Lung (tissue), 12 donors: ENCODE measurements around the gene LRP1. TPM values are rescaled to one million over a fixed set of nuclear protein-coding genes. Genes with fewer than 3 reads are reported as not detected.

ENCODE experiments used
- ATAC-seq: fragments of 200-7000 bp; cut with Tn5 transposase; one replicate; pipeline ENCODE4 v1.9.1; 2020; ENCODE audit warnings: moderate number of reproducible peaks; ENCODE audit not compliant: insufficient read depth, low FRiP score
- DNase-seq, 3 donors: peaks; one replicate each; pipeline ENCODE4 v3.0.0-alpha.2; 2013 to 2017
- H3K27ac ChIP-seq, 2 donors: one replicate each; pipeline ENCODE4 v1.5.1; 2013; ENCODE audit warnings: mild to moderate bottlenecking in 2 of 2, moderate library complexity in 2 of 2, control low read depth in 1 of 2, inconsistent platforms in 1 of 2, low read depth in 1 of 2, low read length in 1 of 2
- H3K27me3 ChIP-seq, 3 donors: one replicate each; pipeline ENCODE4 v1.5.1; 2013; ENCODE audit warnings: low read length in 2 of 3; ENCODE audit not compliant: control insufficient read depth in 3 of 3, insufficient read depth in 3 of 3
- H3K36me3 ChIP-seq, 4 donors: one replicate each; pipeline ENCODE4 v1.5.1; 2013; ENCODE audit warnings: low read length in 4 of 4, mild to moderate bottlenecking in 1 of 4, moderate library complexity in 1 of 4; ENCODE audit not compliant: control insufficient read depth in 4 of 4, insufficient read depth in 4 of 4
- H3K4me1 ChIP-seq, 5 donors: one replicate each; pipeline ENCODE4 v1.5.1; 2013; ENCODE audit warnings: low read length in 5 of 5, mild to moderate bottlenecking in 2 of 5, moderate library complexity in 1 of 5; ENCODE audit not compliant: control insufficient read depth in 5 of 5, insufficient read depth in 5 of 5
- H3K4me3 ChIP-seq: one replicate; pipeline ENCODE4 v1.5.1; 2013; ENCODE audit warnings: mild to moderate bottlenecking, control low read depth, moderate library complexity
- H3K9ac ChIP-seq, 2 donors: one replicate each; pipeline ENCODE4 v1.5.1; 2013; ENCODE audit warnings: low read length in 2 of 2, control low read depth in 1 of 2; ENCODE audit not compliant: insufficient read depth in 1 of 2
- H3K9me3 ChIP-seq, 4 donors: one replicate each; pipeline ENCODE4 v1.5.1; 2013; ENCODE audit warnings: low read length in 3 of 4, mild to moderate bottlenecking in 1 of 4, moderate library complexity in 1 of 4; ENCODE audit not compliant: control insufficient read depth in 4 of 4, insufficient read depth in 3 of 4
- WGBS, 2 donors: extraction: QIAGEN DNeasy Blood & Tissue Kit; methylation state at CpG; one replicate each; pipeline ENCODE4 v1.1.7; 2013; 5-methylcytosine and 5-hydroxymethylcytosine counted together
- polyA plus RNA-seq, 2 donors: library from polyadenylated mRNA; stranded (reverse); fragments of 200-250 nt; gene quantifications; one replicate each; pipeline ENCODE4 v1.2.1, GENCODE V29; 2013
- total RNA-seq, 2 donors: library from RNA; depleted of rRNA in 1 of 2; stranded (reverse); fragments of >200 nt in 1 of 2; gene quantifications; one replicate each; pipeline ENCODE4 v1.2.1, GENCODE V29; 2014 to 2021
- TF ChIP-seq, protein P1 (sequence below): IDR thresholded peaks from 2 replicates; pipeline ENCODE4 v1.5.1; 2012; ENCODE audit warnings: mild to moderate bottlenecking; ENCODE audit errors: control extremely low read depth, extremely low read depth
- donor health status: control.
- donor health status: control.
- donor health status: Bipolar disorder and iron deficiency.
- donor health status: healthy.
- donor health status: DM: yes; HTN: yes; CAD: no.

Gene LRP1
- total and polyA plus RNA-seq, 4 donors, result 52.6 to 338 (median 122) TPM

DNA sequence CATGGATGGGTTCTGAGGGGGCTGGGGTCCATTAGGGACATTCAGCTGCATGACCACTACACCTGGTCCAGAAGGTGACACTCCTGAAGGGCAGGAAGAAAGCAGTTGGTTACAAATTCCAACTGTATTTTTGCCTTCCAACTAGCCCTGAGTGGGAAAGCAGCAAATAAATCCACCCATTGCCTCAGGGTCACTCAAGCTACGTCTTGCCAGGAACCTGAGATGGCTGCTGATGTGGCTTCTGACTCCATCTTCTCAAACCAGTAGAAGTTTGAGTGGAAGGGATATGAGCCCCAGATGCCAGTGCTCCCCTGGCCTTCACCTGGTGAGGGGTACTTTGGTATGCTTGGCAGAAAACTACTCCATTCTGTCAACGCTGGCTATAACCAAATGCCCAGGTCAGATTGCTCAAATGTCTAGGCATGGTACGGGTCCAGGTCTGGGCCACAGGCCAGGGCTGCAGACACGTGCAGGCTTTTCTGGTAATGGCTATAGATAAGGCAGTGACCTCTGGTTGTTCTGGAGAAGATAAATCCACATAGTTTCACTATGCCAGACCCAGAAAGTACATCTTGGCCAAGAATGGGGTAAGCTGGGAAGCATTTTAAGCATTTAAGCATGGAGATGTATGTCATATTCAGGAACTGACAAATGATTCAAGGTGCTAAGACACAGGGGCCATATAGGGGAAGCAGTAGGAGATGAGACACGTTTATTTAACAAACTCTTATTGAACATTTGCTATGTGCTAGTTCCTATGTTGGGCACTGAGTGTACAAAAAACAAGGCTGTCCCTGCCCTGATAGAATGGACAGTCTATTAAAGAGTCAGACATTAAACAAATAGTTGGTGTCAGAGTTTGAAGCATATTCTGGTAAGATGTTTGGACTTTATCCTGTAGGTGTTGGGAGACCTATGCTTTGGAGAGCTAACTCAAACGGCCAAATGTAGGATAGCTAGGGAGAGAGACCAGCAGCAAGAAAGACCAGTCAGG lies 131.0 kb downstream of the LRP1 start:
- ATAC-seq, result no peak
- Histone ChIP-seq H3K36me3 (peaks cover 0 to 43% (median 34%) of the 10 kb centered on the region in 4 donors), H3K9me3 (no peaks in the 10 kb centered on the region), H3K27me3 (no peaks in the 10 kb centered on the region), H3K4me1 (peaks cover 0 to 11% (median 0%) of the 10 kb centered on the region in 5 donors), H3K27ac (peak overlapping the region in 1 of 2 donors; percentile 90), H3K9ac (no peak overlapping the region), H3K4me3 (no peak overlapping the region)
- no peak for DNase-seq
- 75 to 88% methylated on average over 6 of the region's 6 CpGs for WGBS, 2 donors
- TF ChIP-seq, protein P1, sequence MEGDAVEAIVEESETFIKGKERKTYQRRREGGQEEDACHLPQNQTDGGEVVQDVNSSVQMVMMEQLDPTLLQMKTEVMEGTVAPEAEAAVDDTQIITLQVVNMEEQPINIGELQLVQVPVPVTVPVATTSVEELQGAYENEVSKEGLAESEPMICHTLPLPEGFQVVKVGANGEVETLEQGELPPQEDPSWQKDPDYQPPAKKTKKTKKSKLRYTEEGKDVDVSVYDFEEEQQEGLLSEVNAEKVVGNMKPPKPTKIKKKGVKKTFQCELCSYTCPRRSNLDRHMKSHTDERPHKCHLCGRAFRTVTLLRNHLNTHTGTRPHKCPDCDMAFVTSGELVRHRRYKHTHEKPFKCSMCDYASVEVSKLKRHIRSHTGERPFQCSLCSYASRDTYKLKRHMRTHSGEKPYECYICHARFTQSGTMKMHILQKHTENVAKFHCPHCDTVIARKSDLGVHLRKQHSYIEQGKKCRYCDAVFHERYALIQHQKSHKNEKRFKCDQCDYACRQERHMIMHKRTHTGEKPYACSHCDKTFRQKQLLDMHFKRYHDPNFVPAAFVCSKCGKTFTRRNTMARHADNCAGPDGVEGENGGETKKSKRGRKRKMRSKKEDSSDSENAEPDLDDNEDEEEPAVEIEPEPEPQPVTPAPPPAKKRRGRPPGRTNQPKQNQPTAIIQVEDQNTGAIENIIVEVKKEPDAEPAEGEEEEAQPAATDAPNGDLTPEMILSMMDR, result no peak

DNA sequence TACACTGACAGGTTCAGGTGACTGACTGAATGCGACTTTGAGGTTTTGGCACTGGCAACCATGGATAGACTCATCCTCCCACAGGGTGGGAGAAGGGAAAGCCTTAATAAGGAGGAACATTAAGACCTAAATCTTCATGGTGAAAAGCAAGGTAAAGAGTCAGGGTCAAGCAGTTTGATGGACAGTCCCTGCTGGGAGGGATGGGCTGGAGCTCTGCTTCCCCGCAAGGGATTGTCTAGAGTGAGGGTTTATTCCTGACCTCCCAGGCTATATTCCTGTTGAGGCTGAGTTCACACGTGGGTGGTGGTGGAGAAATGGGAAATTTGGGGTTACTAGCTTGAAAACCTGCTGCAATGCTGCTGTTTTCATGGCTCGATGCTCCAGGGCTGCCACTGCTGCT lies 132.1 kb downstream of the LRP1 start:
- DNase-seq (no peak), ATAC-seq (no peak)
- TF ChIP-seq, protein P1, result no peak
- 91% methylated on average over 4 of the region's 4 CpGs for WGBS, 2 donors
- Histone ChIP-seq H3K9ac (no peak overlapping the region), H3K9me3 (no peaks in the 10 kb centered on the region), H3K27ac (peak overlapping the region in 1 of 2 donors; percentile 60), H3K36me3 (peaks cover 0 to 49% (median 31%) of the 10 kb centered on the region in 4 donors), H3K27me3 (no peaks in the 10 kb centered on the region), H3K4me3 (no peak overlapping the region), H3K4me1 (peaks cover 0 to 11% (median 0%) of the 10 kb centered on the region in 5 donors)

DNA sequence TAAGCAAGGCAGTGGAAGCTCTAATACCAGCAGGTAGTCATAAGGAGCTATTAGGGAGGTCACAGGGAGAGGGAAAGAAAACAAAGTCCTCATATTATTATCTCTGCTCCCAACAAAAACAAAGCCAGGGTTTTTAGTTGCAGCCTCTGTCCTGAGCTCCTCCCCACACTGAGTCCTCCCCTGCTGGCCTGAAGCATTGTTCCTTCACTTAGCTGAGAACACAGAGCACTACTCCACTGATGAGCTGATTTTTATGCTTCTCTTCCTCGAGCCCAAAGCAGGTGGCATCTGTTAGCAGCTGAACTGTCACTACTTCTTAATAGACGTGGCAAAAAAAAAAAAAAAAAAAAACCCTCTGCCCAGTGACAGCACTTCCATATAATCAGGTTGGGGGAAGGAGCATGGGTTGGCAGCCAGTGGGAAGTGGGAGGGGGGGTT lies 133.2 kb downstream of the LRP1 start:
- no peaks in the 10 kb centered on the region for H3K27me3 ChIP-seq
- peaks cover 0 to under 1% (median 0%) of the 10 kb centered on the region in 4 donors for H3K9me3 ChIP-seq
- WGBS, 2 donors, result 66 to 75% methylated on average over 2 of the region's 2 CpGs
- peaks cover 1 to 46% (median 28%) of the 10 kb centered on the region in 4 donors for H3K36me3 ChIP-seq
- H3K9ac ChIP-seq, result no peak overlapping the region
- H3K4me1 ChIP-seq, result peaks cover 0 to 11% (median 0%) of the 10 kb centered on the region in 5 donors
- TF ChIP-seq, protein P1, result no peak
- H3K27ac ChIP-seq, result peak overlapping the region in 1 of 2 donors; percentile 79
- ATAC-seq (no peak), DNase-seq (no peak)
- no peak overlapping the region for H3K4me3 ChIP-seq
